Heart left ventricle (tissue), 16 donors: Measurements from ENCODE around the gene LY6G5B. TPM values are rescaled to one million over a fixed set of nuclear protein-coding genes. Genes with fewer than 3 reads are reported as not detected.

Experiments
- ATAC-seq, 4 donors: fragments of 200-7000 bp; cut with Tn5 transposase; one replicate each; pipeline ENCODE4 v1.9.1; 2020 to 2022; ENCODE audit warnings: moderate library complexity in 4 of 4, mild to moderate bottlenecking in 3 of 4, moderate number of reproducible peaks in 1 of 4
- DNase-seq, 5 donors: peaks; one replicate each; pipeline ENCODE4 v3.0.0-alpha.2; 2020
- H3K27ac ChIP-seq, 12 donors: fragments of 200-600 bp; sonication (generic) in 4 of 12; one replicate each; pipeline versions ENCODE4 v1.5.0 to v1.8.0; 2016 to 2022; ENCODE audit warnings: mild to moderate bottlenecking in 2 of 12
- H3K27me3 ChIP-seq, 9 donors: fragments of 200-600 bp; sonication (generic) in 2 of 9; one replicate each; pipeline versions ENCODE4 v1.5.1 to v1.8.0; 2016 to 2022; ENCODE audit warnings: mild to moderate bottlenecking in 3 of 9
- H3K36me3 ChIP-seq, 9 donors: fragments of 200-600 bp; sonication (generic) in 2 of 9; one replicate each; pipeline versions ENCODE4 v1.5.0 to v1.8.0; 2018 to 2022; ENCODE audit warnings: mild to moderate bottlenecking in 2 of 9
- H3K4me1 ChIP-seq, 12 donors: fragments of 200-600 bp; sonication (generic) in 4 of 12; one replicate each; pipeline versions ENCODE4 v1.5.0 to v1.8.0; 2016 to 2022; ENCODE audit warnings: mild to moderate bottlenecking in 3 of 12
- H3K4me3 ChIP-seq, 12 donors: fragments of 200-600 bp; sonication (generic) in 4 of 12; one replicate each; pipeline versions ENCODE4 v1.5.0 to v1.8.0; 2017 to 2022; ENCODE audit warnings: mild to moderate bottlenecking in 9 of 12, moderate library complexity in 4 of 12
- H3K9me3 ChIP-seq, 12 donors: fragments of 200-600 bp; sonication (generic) in 4 of 12; one replicate each; pipeline versions ENCODE4 v1.5.0 to v1.8.0; 2016 to 2022; ENCODE audit warnings: mild to moderate bottlenecking in 1 of 12
- POLR2A ChIP-seq, 2 donors: fragments of 450-650 bp; IDR thresholded peaks; one replicate each; pipeline ENCODE4 v1.6.1; 2017; ENCODE audit warnings: antibody characterized with exemption in 2 of 2, mild to moderate bottlenecking in 2 of 2, moderate library complexity in 2 of 2
- WGBS, 4 donors: extraction: QIAGEN DNeasy Blood & Tissue Kit in 2 of 4; methylation state at CpG; one replicate each; pipeline versions ENCODE4 v1.1.5 to v1.1.7; 2013 to 2018; 5-methylcytosine and 5-hydroxymethylcytosine counted together
- intact Hi-C, 10 donors: fragments of 100-400 bp; cut with DNase I; formaldehyde crosslinking; loops; one replicate each; pipeline versions ENCODE4 v1.11.1 to v1.14.2; 2022
- polyA plus RNA-seq, 2 donors: library from polyadenylated mRNA; stranded (reverse); fragments of 200-250 nt; gene quantifications; one replicate each; pipeline ENCODE4 v1.2.3, GENCODE V29; 2013
- total RNA-seq, 9 donors: library from RNA; depleted of rRNA in 2 of 9; stranded (reverse); fragments of >200 nt in 2 of 9; fragmentation: NEBNext Ultra II Directional in 3 of 9; extraction: Animal tissue kit (Norgen Biotek cat#: 25700) in 3 of 9; gene quantifications; one replicate each; pipeline versions ENCODE4 v1.1.0 to v1.2.4, GENCODE V29; 2016 to 2023
- TF ChIP-seq, protein P1 (sequence below), 12 donors: fragments of 200-600 bp; sonication (generic) in 4 of 12; IDR thresholded peaks; one replicate each; pipeline versions ENCODE4 v1.5.0 to v1.8.0; 2018 to 2022; ENCODE audit warnings: antibody characterized with exemption in 12 of 12, mild to moderate bottlenecking in 5 of 12
- donor health status: ischemic (EF 13 %, LVEDD 7.1; RV severe dilation, severe dysfunction).
- donor health status: healthy with polysubstance abuse.
- donor health status: DM: no; HTN: yes; CAD: no.
- donor health status: DM: no; HTN: no; CAD: no.
- donor health status: ischemic (EF 25% LVEDD 6.9; RV normal size, moderate dysfunction).
- donor health status: ischemic (EF 25% LVEDD 5.7; RV mildly dilated, moderate dysfunction).
- donor health status: healthy.
- donor health status: DM: yes; HTN: yes; CAD: no.
- donor health status: ischemic (EF 35%, LVEDD 5.7; RV mildly dilated, moderate dysfunction).
- donor health status: nonischemic (EF 11% LVEDD 7.7; RV severe dilation, severe dysfunction).
- donor health status: DM: yes; HTN: yes; CAD: no.
- donor health status: PGD.
- donor health status: ischemic (EF 29% LVEDD 5.4; RV normal size, mild dysfunction).
- donor health status: nonischemic (EF 23%, LVEDD 6.1; RV moderate dilation, normal function).

LY6G5B gene
- total and polyA plus RNA-seq, 11 donors: 1.4 to 12.0 (median 4.6) TPM

DNA sequence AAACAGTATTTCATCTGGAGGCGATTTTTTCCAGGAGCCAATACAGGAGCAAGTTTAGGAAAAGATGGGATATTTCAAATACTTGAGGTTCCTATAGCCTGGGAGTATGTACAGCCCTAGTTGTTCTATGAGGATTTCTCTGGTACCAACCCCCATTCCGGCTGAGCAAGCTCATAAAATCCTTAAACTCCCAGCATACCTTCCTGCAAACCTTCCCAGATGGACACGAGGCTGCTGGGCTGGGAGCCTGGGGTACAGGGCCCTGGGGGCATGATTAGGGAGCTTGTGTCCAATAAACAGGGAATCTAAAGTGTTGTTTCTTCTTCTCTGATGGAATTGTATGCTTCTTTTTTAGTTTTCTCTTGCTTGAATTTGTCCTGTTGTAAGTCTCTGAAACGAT is 47.8 kb upstream of the LY6G5B start:
- 25 to 29% (median 27%) methylated on average over 4 of the region's 4 CpGs for WGBS, 4 donors
- DNase-seq (no peak), ATAC-seq (no peak)
- TF ChIP-seq, protein P1, sequence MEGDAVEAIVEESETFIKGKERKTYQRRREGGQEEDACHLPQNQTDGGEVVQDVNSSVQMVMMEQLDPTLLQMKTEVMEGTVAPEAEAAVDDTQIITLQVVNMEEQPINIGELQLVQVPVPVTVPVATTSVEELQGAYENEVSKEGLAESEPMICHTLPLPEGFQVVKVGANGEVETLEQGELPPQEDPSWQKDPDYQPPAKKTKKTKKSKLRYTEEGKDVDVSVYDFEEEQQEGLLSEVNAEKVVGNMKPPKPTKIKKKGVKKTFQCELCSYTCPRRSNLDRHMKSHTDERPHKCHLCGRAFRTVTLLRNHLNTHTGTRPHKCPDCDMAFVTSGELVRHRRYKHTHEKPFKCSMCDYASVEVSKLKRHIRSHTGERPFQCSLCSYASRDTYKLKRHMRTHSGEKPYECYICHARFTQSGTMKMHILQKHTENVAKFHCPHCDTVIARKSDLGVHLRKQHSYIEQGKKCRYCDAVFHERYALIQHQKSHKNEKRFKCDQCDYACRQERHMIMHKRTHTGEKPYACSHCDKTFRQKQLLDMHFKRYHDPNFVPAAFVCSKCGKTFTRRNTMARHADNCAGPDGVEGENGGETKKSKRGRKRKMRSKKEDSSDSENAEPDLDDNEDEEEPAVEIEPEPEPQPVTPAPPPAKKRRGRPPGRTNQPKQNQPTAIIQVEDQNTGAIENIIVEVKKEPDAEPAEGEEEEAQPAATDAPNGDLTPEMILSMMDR (IDR thresholded peaks at IDR 0.05): no peak
- no peak for TF ChIP-seq POLR2A (IDR thresholded peaks at IDR 0.05)
- H3K4me3 ChIP-seq: peak overlapping the region in 10 of 12 donors; percentile 60 to 97 (median 87)
- peak overlapping the region in 11 of 12 donors; percentile 94 to 99 (median 96) for H3K27ac ChIP-seq
- peaks cover 0 to 28% (median 21%) of the 10 kb centered on the region in 12 donors for H3K4me1 ChIP-seq
- no peaks in the 10 kb centered on the region for H3K9me3 ChIP-seq
- H3K27me3 ChIP-seq: no peaks in the 10 kb centered on the region
- intact Hi-C loops: loop anchor here in 1 of 10 donors (5.0 kb wide), 1 partner anchor 35 kb away; the partner anchor contains the start of gene APOM
- H3K36me3 ChIP-seq: peaks cover 8 to 48% (median 44%) of the 10 kb centered on the region in 9 donors

DNA sequence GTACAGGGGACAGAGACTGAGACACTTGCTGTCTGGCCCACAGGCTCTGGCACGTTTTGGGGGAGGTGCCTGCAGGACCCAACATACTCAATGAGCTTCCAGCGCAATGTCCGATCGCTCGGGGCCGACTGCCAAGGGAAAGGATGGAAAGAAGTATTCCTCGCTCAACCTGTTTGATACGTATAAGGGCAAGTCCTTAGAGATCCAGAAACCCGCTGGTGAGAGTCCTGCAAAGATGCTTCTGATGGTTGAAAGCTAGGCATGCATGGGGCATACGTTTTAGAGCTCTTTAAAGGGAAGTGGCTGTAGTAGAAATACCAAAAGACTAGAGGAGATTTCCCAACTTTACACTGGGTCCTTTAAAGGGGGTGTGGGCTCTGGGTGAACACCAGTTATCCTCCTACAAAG is 47.1 kb upstream of the LY6G5B start:
- ATAC-seq: no peak

DNA sequence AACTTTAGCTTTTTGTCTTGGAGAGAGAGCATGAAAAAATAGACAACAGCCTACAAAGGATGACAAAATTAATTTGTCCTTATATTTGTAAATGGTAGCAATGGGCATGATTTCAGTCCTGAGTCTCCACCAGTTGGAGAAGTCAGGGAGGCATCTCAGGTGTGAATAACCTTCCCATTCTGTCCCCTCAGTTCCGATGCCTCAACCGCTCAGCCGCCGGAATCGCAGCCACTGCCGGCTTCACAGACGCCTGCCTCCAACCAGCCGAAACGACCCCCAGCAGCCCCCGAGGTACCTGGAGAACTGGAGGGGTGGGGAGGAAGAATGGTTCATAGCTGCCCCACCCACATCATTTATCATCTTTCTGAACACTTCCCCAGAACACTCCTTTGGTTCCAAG is 45.7 kb upstream of the LY6G5B start:
- Histone ChIP-seq H3K4me1 (peaks cover 0 to 24% (median 21%) of the 10 kb centered on the region in 12 donors), H3K27me3 (no peaks in the 10 kb centered on the region), H3K36me3 (peaks cover 8 to 68% (median 65%) of the 10 kb centered on the region in 9 donors), H3K27ac (no peak overlapping the region), H3K4me3 (no peak overlapping the region), H3K9me3 (no peaks in the 10 kb centered on the region)
- ATAC-seq (no peak), DNase-seq (no peak)
- WGBS, 4 donors: 85 to 94% (median 89%) methylated on average over 8 to 10 of the region's 10 CpGs
- intact Hi-C loops: loop anchor here in 1 of 10 donors (5.0 kb wide), 1 partner anchor 33 kb away; the partner anchor contains the start of gene APOM
- TF ChIP-seq, protein P1 (IDR thresholded peaks at IDR 0.05): no peak
- TF ChIP-seq POLR2A (IDR thresholded peaks at IDR 0.05): no peak

More for the DNA sequence above, 47.1 kb upstream of the LY6G5B start:
- Histone ChIP-seq H3K9me3 (no peaks in the 10 kb centered on the region), H3K36me3 (peaks cover 8 to 55% (median 51%) of the 10 kb centered on the region in 9 donors), H3K4me1 (peaks cover 0 to 25% (median 21%) of the 10 kb centered on the region in 12 donors), H3K27ac (peak overlapping the region in 5 of 12 donors; percentile 12 to 98 (median 95)), H3K27me3 (no peaks in the 10 kb centered on the region), H3K4me3 (peak overlapping the region in 3 of 12 donors; percentile 76 to 91 (median 82))
- DNase-seq: no peak
- 46 to 51% (median 50%) methylated on average over 10 of the region's 10 CpGs for WGBS, 4 donors
- TF ChIP-seq POLR2A (IDR thresholded peaks at IDR 0.05): no peak
- TF ChIP-seq, protein P1 (IDR thresholded peaks at IDR 0.05): no peak
- intact Hi-C loops: loop anchor here in 1 of 10 donors (5.0 kb wide), 1 partner anchor 35 kb away; the partner anchor contains the start of gene APOM

DNA sequence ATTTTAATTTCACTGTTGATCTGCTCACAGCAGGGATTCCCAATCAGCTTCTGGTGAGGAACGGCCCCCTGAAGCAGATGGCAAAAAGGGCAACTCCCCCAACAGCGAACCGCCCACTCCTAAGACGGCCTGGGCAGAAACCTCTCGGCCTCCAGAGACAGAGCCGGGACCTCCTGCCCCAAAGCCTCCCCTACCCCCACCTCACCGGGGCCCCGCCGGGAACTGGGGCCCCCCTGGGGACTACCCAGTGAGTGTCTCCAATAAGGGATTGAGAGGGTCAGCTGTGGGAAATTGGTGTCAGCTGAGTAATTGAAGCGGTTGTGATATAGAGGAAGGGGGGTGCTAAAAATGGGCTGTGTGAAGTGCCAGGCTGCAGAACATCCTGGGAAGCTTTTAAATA is 42.8 kb upstream of the LY6G5B start:
- H3K36me3 ChIP-seq: peaks cover 8 to 97% (median 94%) of the 10 kb centered on the region in 9 donors

More for the DNA sequence above, 42.8 kb upstream of the LY6G5B start:
- Histone ChIP-seq H3K4me1 (peaks cover 0 to 12% (median 8%) of the 10 kb centered on the region in 12 donors), H3K9me3 (no peaks in the 10 kb centered on the region), H3K4me3 (no peak overlapping the region), H3K27me3 (no peaks in the 10 kb centered on the region), H3K27ac (no peak overlapping the region)
- WGBS, 4 donors: 83 to 90% (median 86%) methylated on average over 10 of the region's 10 CpGs
- DNase-seq: no peak
- TF ChIP-seq, protein P1 (IDR thresholded peaks at IDR 0.05): no peak
- no peak for TF ChIP-seq POLR2A (IDR thresholded peaks at IDR 0.05)
- intact Hi-C loops: loop anchor here in 1 of 10 donors (2.0 kb wide), 1 partner anchor 16 kb away; no protein-coding TSS in a partner anchor
- no peak for ATAC-seq
